ENCODE measurements around the gene ABHD10.

- no peak for TF ChIP-seq EZH2 (IDR thresholded peaks at IDR 0.05)
- TF ChIP-seq POLR2AphosphoS5 (IDR thresholded peaks at IDR 0.05; ENCODE audit: borderline replicate concordance, low read depth, low read length): no peak
Observed at GRCh38 chr3:112003321-112004080, 24.7 kb downstream of the ABHD10 start.

Measured in SK-N-MC (cell line).